BLaER1 (cell line): ENCODE measurements around the gene BHMT.
"Not testable (repeated sequence)": the region's sequence is repeated elsewhere in the genome, so short reads cannot be mapped to it uniquely, and the experiment has no call there.

ENCODE experiments used
- H3K27ac ChIP-seq: shearing (Covaris generic); formaldehyde crosslinking; 2 replicates; pipeline ENCODE4 v1.8.1; 2022
- H3K27me3 ChIP-seq: shearing (Covaris generic); formaldehyde crosslinking; 2 replicates; pipeline ENCODE4 v1.8.1; 2022
- H3K36me3 ChIP-seq: shearing (Covaris generic); formaldehyde crosslinking; 2 replicates; pipeline ENCODE4 v1.8.1; 2022
- H3K4me1 ChIP-seq: shearing (Covaris generic); formaldehyde crosslinking; 2 replicates; pipeline ENCODE4 v1.8.1; 2022
- H3K4me2 ChIP-seq: shearing (Covaris generic); formaldehyde crosslinking; 2 replicates; pipeline ENCODE4 v1.8.1; 2022
- H3K4me3 ChIP-seq: shearing (Covaris generic); formaldehyde crosslinking; 2 replicates; pipeline ENCODE4 v1.8.1; 2022
- H3K9ac ChIP-seq: shearing (Covaris generic); formaldehyde crosslinking; 2 replicates; pipeline ENCODE4 v1.8.1; 2022
- H3K9me3 ChIP-seq: shearing (Covaris generic); formaldehyde crosslinking; 2 replicates; pipeline ENCODE4 v1.8.1; 2022
- H4K20me1 ChIP-seq: shearing (Covaris generic); formaldehyde crosslinking; 2 replicates; pipeline ENCODE4 v1.8.1; 2022
- Cebpa-rat ChIP-seq: shearing (Covaris generic); IDR thresholded peaks from 2 replicates; pipeline ENCODE4 v1.8.1; 2022

BHMT gene

GRCh38 chr5:79133657-79134451 is 22.2 kb downstream of the BHMT start:
- no peaks in the 10 kb centered on the region for H3K9me3 ChIP-seq
- TF ChIP-seq Cebpa-rat: no peak
- H3K4me1 ChIP-seq: peaks cover 11% of the 10 kb centered on the region
- no peak overlapping the region for H3K9ac ChIP-seq
- peak overlapping the region; percentile 44 for H3K4me2 ChIP-seq
- H3K27me3 ChIP-seq: no peaks in the 10 kb centered on the region
- H3K36me3 ChIP-seq: no peaks in the 10 kb centered on the region
- H3K4me3 ChIP-seq: no peak overlapping the region
- H3K27ac ChIP-seq: peak overlapping the region; percentile 35; the same call in 1 of the 2 replicates
- H4K20me1 ChIP-seq: no peaks in the 10 kb centered on the region

- no peak overlapping the region for H3K27ac ChIP-seq
- H4K20me1 ChIP-seq: no peaks in the 10 kb centered on the region
- H3K4me3 ChIP-seq: no peak overlapping the region
- no peaks in the 10 kb centered on the region; the same call in 1 of the 2 replicates for H3K9me3 ChIP-seq
- H3K9ac ChIP-seq: no peak overlapping the region
- no peaks in the 10 kb centered on the region for H3K27me3 ChIP-seq
- no peaks in the 10 kb centered on the region for H3K36me3 ChIP-seq
- TF ChIP-seq Cebpa-rat: no peak
- H3K4me2 ChIP-seq: no peak overlapping the region
- H3K4me1 ChIP-seq: peaks cover 11% of the 10 kb centered on the region
These were observed 24.4 kb downstream of the BHMT start for GRCh38 chr5:79135790-79136553.

GRCh38 chr5:79136618-79137017 is 25.0 kb downstream of the BHMT start:
- Histone ChIP-seq H4K20me1 (no peaks in the 10 kb centered on the region), H3K36me3 (no peaks in the 10 kb centered on the region), H3K4me3 (no peak overlapping the region), H3K27ac (no peak overlapping the region), H3K9me3 (no peaks in the 10 kb centered on the region; the same call in 1 of the 2 replicates), H3K9ac (no peak overlapping the region), H3K4me2 (no peak overlapping the region), H3K27me3 (no peaks in the 10 kb centered on the region), H3K4me1 (peaks cover 11% of the 10 kb centered on the region)
- TF ChIP-seq Cebpa-rat: no peak

DNA sequence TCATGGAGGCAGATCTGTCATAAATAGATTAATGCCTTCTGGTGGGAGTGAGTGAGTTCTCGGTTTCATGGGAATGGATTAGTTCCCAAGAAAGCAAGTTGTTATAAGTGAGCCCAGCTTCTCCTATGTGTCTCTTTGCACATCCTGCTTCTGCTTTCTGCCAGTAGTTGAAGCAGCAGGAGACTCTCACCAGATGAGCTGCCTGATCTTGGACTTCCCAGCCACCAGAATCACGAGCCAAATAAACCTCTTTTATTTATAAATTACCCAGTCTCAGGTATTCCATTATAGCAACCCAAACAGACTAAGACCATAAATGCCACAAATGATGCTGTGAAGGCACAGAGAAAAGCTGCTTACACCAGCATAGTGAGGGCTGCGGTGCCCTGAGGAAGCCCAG is 28.9 kb downstream of the BHMT start:
- no peaks in the 10 kb centered on the region for H3K36me3 ChIP-seq
- no peak overlapping the region for H3K4me3 ChIP-seq
- no peaks in the 10 kb centered on the region for H3K27me3 ChIP-seq
- H3K9ac ChIP-seq: no peak overlapping the region
- no peaks in the 10 kb centered on the region for H4K20me1 ChIP-seq
- no peak overlapping the region for H3K4me2 ChIP-seq
- H3K9me3 ChIP-seq: no peaks in the 10 kb centered on the region; the same call in 1 of the 2 replicates
- H3K4me1 ChIP-seq: no peaks in the 10 kb centered on the region
- no peak for TF ChIP-seq Cebpa-rat
- no peak overlapping the region for H3K27ac ChIP-seq

GRCh38 chr5:79143684-79144379 is 32.2 kb downstream of the BHMT start:
- no peak overlapping the region for H3K4me2 ChIP-seq

DNA sequence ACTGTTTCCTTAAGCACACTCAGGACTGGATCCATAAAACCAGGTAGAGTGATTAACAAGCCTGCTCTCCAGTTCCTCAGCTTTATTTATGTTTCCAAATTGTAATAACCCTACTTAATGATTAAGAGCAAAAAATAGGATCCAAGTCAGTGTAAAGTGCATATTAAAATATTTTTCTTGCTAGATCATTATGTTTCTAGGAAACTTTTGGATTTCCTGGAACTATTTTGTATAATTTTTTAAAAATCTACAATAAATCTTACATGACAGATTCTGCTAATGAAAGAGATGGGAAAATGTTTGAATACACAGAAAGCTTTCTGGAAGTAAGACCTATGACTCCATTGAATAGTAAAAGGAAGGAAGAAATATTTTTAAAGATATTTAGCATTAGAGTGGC is 35.5 kb downstream of the BHMT start:
- TF ChIP-seq Cebpa-rat: no peak
- Histone ChIP-seq H3K9ac (no peak overlapping the region), H4K20me1 (no peaks in the 10 kb centered on the region), H3K27ac (no peak overlapping the region), H3K36me3 (no peaks in the 10 kb centered on the region), H3K4me3 (no peak overlapping the region), H3K4me1 (no peaks in the 10 kb centered on the region), H3K9me3 (no peaks in the 10 kb centered on the region), H3K27me3 (no peaks in the 10 kb centered on the region), H3K4me2 (no peak overlapping the region)

More at GRCh38 chr5:79143684-79144379, 32.2 kb downstream of the BHMT start:
- no peak overlapping the region for H3K27ac ChIP-seq
- H3K4me3 ChIP-seq: no peak overlapping the region
- H3K4me1 ChIP-seq: no peaks in the 10 kb centered on the region
- no peak overlapping the region for H3K9ac ChIP-seq
- TF ChIP-seq Cebpa-rat: no peak
- H4K20me1 ChIP-seq: no peaks in the 10 kb centered on the region
- no peaks in the 10 kb centered on the region; the same call in 1 of the 2 replicates for H3K9me3 ChIP-seq
- H3K27me3 ChIP-seq: no peaks in the 10 kb centered on the region
- no peaks in the 10 kb centered on the region for H3K36me3 ChIP-seq

GRCh38 chr5:79149433-79149832 is 37.8 kb downstream of the BHMT start:
- H3K4me3 ChIP-seq: no peak overlapping the region
- H3K9ac ChIP-seq: no peak overlapping the region
- H3K27me3 ChIP-seq: no peaks in the 10 kb centered on the region
- no peaks in the 10 kb centered on the region for H4K20me1 ChIP-seq
- TF ChIP-seq Cebpa-rat: no peak
- no peaks in the 10 kb centered on the region for H3K4me1 ChIP-seq
- H3K36me3 ChIP-seq: no peaks in the 10 kb centered on the region
- no peak overlapping the region for H3K27ac ChIP-seq
- H3K9me3 ChIP-seq: no peaks in the 10 kb centered on the region
- H3K4me2 ChIP-seq: no peak overlapping the region

- Histone ChIP-seq H3K36me3 (no peaks in the 10 kb centered on the region), H4K20me1 (no peaks in the 10 kb centered on the region), H3K27ac (no peak overlapping the region), H3K4me3 (no peak overlapping the region), H3K27me3 (no peaks in the 10 kb centered on the region), H3K9me3 (no peaks in the 10 kb centered on the region), H3K4me1 (no peaks in the 10 kb centered on the region), H3K4me2 (no peak overlapping the region), H3K9ac (no peak overlapping the region)
- TF ChIP-seq Cebpa-rat: no peak
These were observed 40.5 kb downstream of the BHMT start for GRCh38 chr5:79151942-79152671.

GRCh38 chr5:79157305-79157704 is 45.7 kb downstream of the BHMT start:
- TF ChIP-seq Cebpa-rat: no peak
- no peaks in the 10 kb centered on the region for H3K4me1 ChIP-seq
- H3K9me3 ChIP-seq: no peaks in the 10 kb centered on the region
- no peaks in the 10 kb centered on the region for H4K20me1 ChIP-seq
- no peak overlapping the region for H3K27ac ChIP-seq
- no peaks in the 10 kb centered on the region for H3K27me3 ChIP-seq
- H3K9ac ChIP-seq: no peak overlapping the region
- no peak overlapping the region for H3K4me3 ChIP-seq
- no peaks in the 10 kb centered on the region for H3K36me3 ChIP-seq
- H3K4me2 ChIP-seq: no peak overlapping the region

GRCh38 chr5:79161647-79162046 is 50.0 kb downstream of the BHMT start:
- not testable (repeated sequence) for H3K9ac ChIP-seq, H3K27me3 ChIP-seq, H3K27ac ChIP-seq, H3K36me3 ChIP-seq, H3K4me2 ChIP-seq, H3K4me1 ChIP-seq, H3K4me3 ChIP-seq, H4K20me1 ChIP-seq, H3K9me3 ChIP-seq
